ENCODE results near the gene CACNA1C. TPM values are rescaled to one million over a fixed set of nuclear protein-coding genes. Genes with fewer than 3 reads are reported as not detected.
A peak's percentile ranks its signal among the peaks of the same experiment; 100 is the strongest.

Gene CACNA1C
- total and polyA plus RNA-seq, 2 donors from 2014 or later = 1.6 to 17.4 TPM

- intact Hi-C loops (cut with DNase I) = no loop called here
- peaks cover 0 to 3% (median 0%) of the 10 kb centered on the region in 3 donors for H3K4me1 ChIP-seq (ENCODE audit: control insufficient read depth in 2 of 3, insufficient read depth in 2 of 3, low read depth in 1 of 3, low read length in 3 of 3)
- H3K36me3 ChIP-seq (ENCODE audit: control insufficient read depth in 2 of 3, insufficient read depth in 3 of 3, low read length in 3 of 3) = no peaks in the 10 kb centered on the region
- H3K9me3 ChIP-seq (ENCODE audit: control insufficient read depth in 2 of 3, insufficient read depth in 1 of 3, low read length in 3 of 3) = no peaks in the 10 kb centered on the region
- no peak overlapping the region for H3K27ac ChIP-seq (ENCODE audit: low read depth in 2 of 2, low read length in 2 of 2)
- TF ChIP-seq CTCF (IDR thresholded peaks at IDR 0.05; ENCODE audit: borderline replicate concordance, extremely low read depth, insufficient read depth) = no peak
- FAIRE-seq = no peak
- no peak overlapping the region for H3K4me3 ChIP-seq (ENCODE audit: low read length in 3 of 3)
- DNase-seq = no peak
- no peak overlapping the region for H3K9ac ChIP-seq (ENCODE audit: low read length in 3 of 3)
- H3K27me3 ChIP-seq (ENCODE audit: control insufficient read depth, insufficient read depth, low read length) = no peaks in the 10 kb centered on the region
Observed at GRCh38 chr12:2008677-2009076, 44.1 kb upstream of the CACNA1C start.

GRCh38 chr12:2009623-2010022, 43.2 kb upstream of the CACNA1C start:
- intact Hi-C loops (cut with DNase I) = no loop called here
- DNase-seq = no peak
- H3K4me1 ChIP-seq (ENCODE audit: control insufficient read depth in 2 of 3, insufficient read depth in 2 of 3, low read depth in 1 of 3, low read length in 3 of 3) = peaks cover 0 to 9% (median 6%) of the 10 kb centered on the region in 3 donors
- no peaks in the 10 kb centered on the region for H3K9me3 ChIP-seq (ENCODE audit: control insufficient read depth in 2 of 3, insufficient read depth in 1 of 3, low read length in 3 of 3)
- no peaks in the 10 kb centered on the region for H3K27me3 ChIP-seq (ENCODE audit: control insufficient read depth, insufficient read depth, low read length)
- H3K9ac ChIP-seq (ENCODE audit: low read length in 3 of 3) = no peak overlapping the region
- no peak overlapping the region for H3K27ac ChIP-seq (ENCODE audit: low read depth in 2 of 2, low read length in 2 of 2)
- no peaks in the 10 kb centered on the region for H3K36me3 ChIP-seq (ENCODE audit: control insufficient read depth in 2 of 3, insufficient read depth in 3 of 3, low read length in 3 of 3)
- FAIRE-seq = no peak
- TF ChIP-seq CTCF (IDR thresholded peaks at IDR 0.05; ENCODE audit: borderline replicate concordance, extremely low read depth, insufficient read depth) = no peak
- H3K4me3 ChIP-seq (ENCODE audit: low read length in 3 of 3) = no peak overlapping the region

- H3K27me3 ChIP-seq (ENCODE audit: control insufficient read depth, insufficient read depth, low read length) = no peaks in the 10 kb centered on the region
- no peak overlapping the region for H3K9ac ChIP-seq (ENCODE audit: low read length in 3 of 3)
- TF ChIP-seq CTCF (IDR thresholded peaks at IDR 0.05; ENCODE audit: borderline replicate concordance, extremely low read depth, insufficient read depth) = no peak
- peaks cover 0 to 9% (median 6%) of the 10 kb centered on the region in 3 donors for H3K4me1 ChIP-seq (ENCODE audit: control insufficient read depth in 2 of 3, insufficient read depth in 2 of 3, low read depth in 1 of 3, low read length in 3 of 3)
- no peak overlapping the region for H3K27ac ChIP-seq (ENCODE audit: low read depth in 2 of 2, low read length in 2 of 2)
- H3K36me3 ChIP-seq (ENCODE audit: control insufficient read depth in 2 of 3, insufficient read depth in 3 of 3, low read length in 3 of 3) = no peaks in the 10 kb centered on the region
- intact Hi-C loops (cut with DNase I) = no loop called here
- no peaks in the 10 kb centered on the region for H3K9me3 ChIP-seq (ENCODE audit: control insufficient read depth in 2 of 3, insufficient read depth in 1 of 3, low read length in 3 of 3)
- no peak overlapping the region for H3K4me3 ChIP-seq (ENCODE audit: low read length in 3 of 3)
- FAIRE-seq = no peak
- DNase-seq = peak in 1 of 5 donors; percentile 44
Observed at GRCh38 chr12:2011643-2012607, 40.9 kb upstream of the CACNA1C start.
